ENCODE results near the gene SSBP4. TPM values are rescaled to one million over a fixed set of nuclear protein-coding genes. Genes with fewer than 3 reads are reported as not detected.

The SSBP4 gene
- total RNA-seq, 6 donors from 2014 or later = 52.0 to 157 (median 84.1) TPM

- 84 to 90% methylated on average over 14 to 22 of the region's 22 CpGs for WGBS, 2 donors
- no peak for ATAC-seq (ENCODE audit: low FRiP score in 2 of 2)
- peaks cover 30 to 64% (median 35%) of the 10 kb centered on the region in 4 donors for H3K4me1 ChIP-seq
These were observed 5.1 kb downstream of the SSBP4 start for GRCh38 chr19:18424122-18424889.

DNA sequence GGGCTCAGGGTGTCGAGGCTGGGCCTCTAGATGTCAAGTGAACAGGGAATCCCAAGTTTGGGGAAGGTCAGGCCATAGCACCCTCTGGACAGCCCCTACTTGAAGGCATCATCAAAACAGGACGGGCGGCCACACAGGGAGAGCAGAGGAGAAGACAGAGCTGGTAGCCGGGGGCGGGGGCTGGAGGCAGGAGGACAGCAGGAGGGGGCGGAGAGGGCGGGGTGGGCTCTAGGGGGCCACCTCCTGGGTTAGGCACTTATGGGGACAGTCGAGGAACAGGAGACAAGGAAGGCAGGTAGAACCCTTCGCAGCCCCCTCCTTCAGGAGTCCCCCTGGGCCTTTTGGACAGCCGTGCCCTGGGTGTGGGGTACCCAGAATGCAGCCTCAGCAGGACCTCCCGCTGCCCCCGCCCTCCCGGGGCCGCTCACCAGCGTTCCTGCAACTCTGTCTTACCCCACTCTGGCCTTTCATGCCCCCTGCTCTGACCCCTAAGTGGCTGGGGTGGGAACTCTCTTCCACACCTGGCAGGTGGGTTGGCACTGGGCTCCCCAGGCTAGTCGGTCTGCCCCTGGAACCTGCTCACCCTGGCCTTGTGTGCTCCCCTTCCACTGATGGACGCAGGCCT, 5.8 kb downstream of the SSBP4 start:
- Histone ChIP-seq H3K4me3 (no peak overlapping the region), H3K27me3 (no peaks in the 10 kb centered on the region), H3K9me3 (no peaks in the 10 kb centered on the region), H3K36me3 (peaks cover 0 to 4% (median 0%) of the 10 kb centered on the region in 4 donors), H3K4me1 (peaks cover 34 to 66% (median 41%) of the 10 kb centered on the region in 4 donors), H3K27ac (peak overlapping the region in 1 of 4 donors; percentile 26)
- 80 to 88% methylated on average over 15 to 17 of the region's 17 CpGs for WGBS, 2 donors
- peak in 1 of 2 donors; percentile 71 for DNase-seq
- TF ChIP-seq, protein P1, sequence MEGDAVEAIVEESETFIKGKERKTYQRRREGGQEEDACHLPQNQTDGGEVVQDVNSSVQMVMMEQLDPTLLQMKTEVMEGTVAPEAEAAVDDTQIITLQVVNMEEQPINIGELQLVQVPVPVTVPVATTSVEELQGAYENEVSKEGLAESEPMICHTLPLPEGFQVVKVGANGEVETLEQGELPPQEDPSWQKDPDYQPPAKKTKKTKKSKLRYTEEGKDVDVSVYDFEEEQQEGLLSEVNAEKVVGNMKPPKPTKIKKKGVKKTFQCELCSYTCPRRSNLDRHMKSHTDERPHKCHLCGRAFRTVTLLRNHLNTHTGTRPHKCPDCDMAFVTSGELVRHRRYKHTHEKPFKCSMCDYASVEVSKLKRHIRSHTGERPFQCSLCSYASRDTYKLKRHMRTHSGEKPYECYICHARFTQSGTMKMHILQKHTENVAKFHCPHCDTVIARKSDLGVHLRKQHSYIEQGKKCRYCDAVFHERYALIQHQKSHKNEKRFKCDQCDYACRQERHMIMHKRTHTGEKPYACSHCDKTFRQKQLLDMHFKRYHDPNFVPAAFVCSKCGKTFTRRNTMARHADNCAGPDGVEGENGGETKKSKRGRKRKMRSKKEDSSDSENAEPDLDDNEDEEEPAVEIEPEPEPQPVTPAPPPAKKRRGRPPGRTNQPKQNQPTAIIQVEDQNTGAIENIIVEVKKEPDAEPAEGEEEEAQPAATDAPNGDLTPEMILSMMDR (IDR thresholded peaks at IDR 0.05) = no peak
- no peak for TF ChIP-seq POLR2AphosphoS5 (IDR thresholded peaks at IDR 0.05)
- no peak for TF ChIP-seq POLR2A (IDR thresholded peaks at IDR 0.05)
- TF ChIP-seq EP300 (IDR thresholded peaks at IDR 0.05) = no peak
- no peak for ATAC-seq (ENCODE audit: low FRiP score in 2 of 2)

More at GRCh38 chr19:18424122-18424889, 5.1 kb downstream of the SSBP4 start:
- Histone ChIP-seq H3K27me3 (no peaks in the 10 kb centered on the region), H3K4me3 (no peak overlapping the region), H3K27ac (peak overlapping the region in 2 of 4 donors; percentile 2 to 7), H3K9me3 (no peaks in the 10 kb centered on the region), H3K36me3 (peaks cover 0 to 4% (median 0%) of the 10 kb centered on the region in 4 donors)
- TF ChIP-seq, protein P1 (IDR thresholded peaks at IDR 0.05) = no peak
- TF ChIP-seq POLR2AphosphoS5 (IDR thresholded peaks at IDR 0.05) (no peak), POLR2A (IDR thresholded peaks at IDR 0.05) (no peak), EP300 (IDR thresholded peaks at IDR 0.05) (no peak)
- DNase-seq = peak in 1 of 2 donors; percentile 61

GRCh38 chr19:18425515-18426415, 6.6 kb downstream of the SSBP4 start:
- 82% methylated on average over 14 to 18 of the region's 18 CpGs for WGBS, 2 donors
- peak overlapping the region in 3 of 4 donors; percentile 5 to 44 (median 26) for H3K27ac ChIP-seq

DNA sequence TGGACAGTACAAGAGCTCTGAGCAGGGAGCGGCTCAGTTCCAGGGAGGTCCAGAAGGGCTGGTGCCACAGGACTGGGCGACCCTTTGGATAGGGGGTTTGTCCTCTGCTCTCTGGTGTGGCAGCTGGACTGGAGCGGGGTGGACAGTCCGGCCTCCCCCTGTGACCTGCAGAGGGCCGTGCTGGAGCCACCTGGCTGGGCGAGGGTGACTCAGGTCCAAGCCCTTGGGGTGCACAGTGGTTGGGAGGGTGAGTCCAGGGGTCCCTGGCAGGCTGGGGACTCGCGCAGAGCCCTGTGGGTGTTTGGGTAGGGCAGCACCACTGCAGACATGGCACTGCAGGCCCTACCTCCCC, 7.2 kb downstream of the SSBP4 start:
- DNase-seq = peak in 1 of 2 donors; percentile 65
- Histone ChIP-seq H3K9me3 (no peaks in the 10 kb centered on the region), H3K4me1 (peaks cover 26 to 58% (median 27%) of the 10 kb centered on the region in 4 donors), H3K27ac (peak overlapping the region in 2 of 4 donors; percentile 26 to 44), H3K36me3 (peaks cover 0 to 4% (median 0%) of the 10 kb centered on the region in 4 donors), H3K4me3 (no peak overlapping the region), H3K27me3 (no peaks in the 10 kb centered on the region)
- TF ChIP-seq, protein P1 (IDR thresholded peaks at IDR 0.05) = no peak
- TF ChIP-seq EP300 (IDR thresholded peaks at IDR 0.05) (no peak), POLR2AphosphoS5 (IDR thresholded peaks at IDR 0.05) (no peak), POLR2A (IDR thresholded peaks at IDR 0.05) (no peak)
- ATAC-seq (ENCODE audit: low FRiP score in 2 of 2) = no peak
- 95 to 100% methylated on average over 1 to 8 of the region's 8 CpGs for WGBS, 2 donors

More at GRCh38 chr19:18425515-18426415, 6.6 kb downstream of the SSBP4 start:
- DNase-seq (peak in 1 of 2 donors; percentile 75), ATAC-seq (ENCODE audit: low FRiP score in 2 of 2) (peak in 1 of 2 donors; percentile 67)
- peaks cover 28 to 64% (median 34%) of the 10 kb centered on the region in 4 donors for H3K4me1 ChIP-seq
- peaks cover 0 to 4% (median 0%) of the 10 kb centered on the region in 4 donors for H3K36me3 ChIP-seq
- H3K4me3 ChIP-seq = no peak overlapping the region
- TF ChIP-seq, protein P1 (IDR thresholded peaks at IDR 0.05) = no peak
- TF ChIP-seq POLR2A (IDR thresholded peaks at IDR 0.05) = no peak
- TF ChIP-seq EP300 (IDR thresholded peaks at IDR 0.05) = no peak
- TF ChIP-seq POLR2AphosphoS5 (IDR thresholded peaks at IDR 0.05) = no peak
- no peaks in the 10 kb centered on the region for H3K9me3 ChIP-seq
- H3K27me3 ChIP-seq = no peaks in the 10 kb centered on the region
